GM18508 (cell line): ENCODE measurements around the gene XPO6.

Experiments used
- ATAC-seq: cut with Tn5 transposase; IDR thresholded peaks from one replicate; pipeline ENCODE4 v1.9.1; 2021; ENCODE audit warnings: moderate number of reproducible peaks; ENCODE audit not compliant: insufficient read depth, unreplicated experiment

Gene XPO6

GRCh38 chr16:28096983-28097899 is 114.5 kb downstream of the XPO6 start:
- no peak for ATAC-seq

GRCh38 chr16:28093385-28093725 is 118.4 kb downstream of the XPO6 start:
- ATAC-seq: no peak

- ATAC-seq: no peak
Measured at GRCh38 chr16:28092721-28093384, 118.9 kb downstream of the XPO6 start.

GRCh38 chr16:28091656-28092055 is 120.1 kb downstream of the XPO6 start:
- no peak for ATAC-seq

- no peak for ATAC-seq
Measured at GRCh38 chr16:28090646-28091377, 121.0 kb downstream of the XPO6 start.

GRCh38 chr16:28089992-28090365 is 121.8 kb downstream of the XPO6 start:
- no peak for ATAC-seq

- ATAC-seq: no peak
Measured at GRCh38 chr16:28089205-28089991, 122.4 kb downstream of the XPO6 start.

GRCh38 chr16:28087675-28088300 is 124.0 kb downstream of the XPO6 start:
- ATAC-seq: no peak

- ATAC-seq: no peak
Measured at GRCh38 chr16:28087140-28087660, 124.6 kb downstream of the XPO6 start.

GRCh38 chr16:28086186-28087139 is 125.3 kb downstream of the XPO6 start:
- no peak for ATAC-seq

- no peak for ATAC-seq
Measured at GRCh38 chr16:28085389-28086171, 126.2 kb downstream of the XPO6 start.

GRCh38 chr16:28084209-28084608 is 127.6 kb downstream of the XPO6 start:
- ATAC-seq: no peak

- ATAC-seq: no peak
Measured at GRCh38 chr16:28082624-28083023, 129.1 kb downstream of the XPO6 start.

GRCh38 chr16:28081391-28081968 is 130.3 kb downstream of the XPO6 start:
- ATAC-seq: no peak

GRCh38 chr16:28078261-28078660 is 133.5 kb downstream of the XPO6 start:
- no peak for ATAC-seq

- no peak for ATAC-seq
Measured at GRCh38 chr16:28073836-28074235, 137.9 kb downstream of the XPO6 start.

GRCh38 chr16:28072087-28072486 is 139.7 kb downstream of the XPO6 start:
- no peak for ATAC-seq
